ENCODE data around the gene CNDP1. TPM values are rescaled to one million over a fixed set of nuclear protein-coding genes. Genes with fewer than 3 reads are reported as not detected.

The CNDP1 gene
- total RNA-seq, 1 experiment from 2014 or later = not detected

- no peaks in the 10 kb centered on the region for H3K79me2 ChIP-seq (ENCODE audit: low read length)
- H3K36me3 ChIP-seq (ENCODE audit: insufficient read depth, low read length) = no peaks in the 10 kb centered on the region
- no peak overlapping the region for H3K9ac ChIP-seq (ENCODE audit: low read length)
- no peaks in the 10 kb centered on the region for H3K27me3 ChIP-seq (ENCODE audit: low read length)
- no peaks in the 10 kb centered on the region for H3K4me1 ChIP-seq (ENCODE audit: low read length)
- DNase-seq = no peak
- no peak overlapping the region for H3K4me3 ChIP-seq (ENCODE audit: low read length)
- H2AFZ ChIP-seq (ENCODE audit: low read length) = no peak overlapping the region
- H3K27ac ChIP-seq (ENCODE audit: low read length) = no peak overlapping the region
- H3K4me2 ChIP-seq (ENCODE audit: low read depth, low read length, poor library complexity, severe bottlenecking) = no peak overlapping the region
- no peaks in the 10 kb centered on the region for H4K20me1 ChIP-seq (ENCODE audit: insufficient read depth, low read depth, low read length)
- H3K9me2 ChIP-seq (replicated peaks; ENCODE audit: insufficient read depth, low read length) = no peaks in the 10 kb centered on the region
- H3K9me3 ChIP-seq (ENCODE audit: low read length) = no peaks in the 10 kb centered on the region
These were observed 6.5 kb downstream of the CNDP1 start for GRCh38 chr18:74540652-74541421.

- Histone ChIP-seq H3K36me3 (ENCODE audit: insufficient read depth, low read length) (no peaks in the 10 kb centered on the region), H3K4me1 (ENCODE audit: low read length) (no peaks in the 10 kb centered on the region), H3K27ac (ENCODE audit: low read length) (no peak overlapping the region), H4K20me1 (ENCODE audit: insufficient read depth, low read depth, low read length) (no peaks in the 10 kb centered on the region), H2AFZ (ENCODE audit: low read length) (no peak overlapping the region), H3K4me2 (ENCODE audit: low read depth, low read length, poor library complexity, severe bottlenecking) (no peak overlapping the region), H3K79me2 (ENCODE audit: low read length) (no peaks in the 10 kb centered on the region), H3K27me3 (ENCODE audit: low read length) (no peaks in the 10 kb centered on the region), H3K4me3 (ENCODE audit: low read length) (no peak overlapping the region), H3K9ac (ENCODE audit: low read length) (no peak overlapping the region), H3K9me2 (replicated peaks; ENCODE audit: insufficient read depth, low read length) (no peaks in the 10 kb centered on the region), H3K9me3 (ENCODE audit: low read length) (no peaks in the 10 kb centered on the region)
- DNase-seq = no peak
These were observed 7.6 kb downstream of the CNDP1 start for GRCh38 chr18:74541703-74542555.

GRCh38 chr18:74544898-74545297 is 10.6 kb downstream of the CNDP1 start:
- Histone ChIP-seq H3K9ac (ENCODE audit: low read length) (no peak overlapping the region), H4K20me1 (ENCODE audit: insufficient read depth, low read depth, low read length) (no peaks in the 10 kb centered on the region), H3K27ac (ENCODE audit: low read length) (no peak overlapping the region), H3K4me3 (ENCODE audit: low read length) (no peak overlapping the region), H3K79me2 (ENCODE audit: low read length) (no peaks in the 10 kb centered on the region), H3K9me2 (replicated peaks; ENCODE audit: insufficient read depth, low read length) (no peaks in the 10 kb centered on the region), H3K9me3 (ENCODE audit: low read length) (peaks cover 6% of the 10 kb centered on the region), H3K27me3 (ENCODE audit: low read length) (no peaks in the 10 kb centered on the region; the same call in 1 of the 2 replicates), H3K4me2 (ENCODE audit: low read depth, low read length, poor library complexity, severe bottlenecking) (no peak overlapping the region), H3K4me1 (ENCODE audit: low read length) (no peaks in the 10 kb centered on the region), H3K36me3 (ENCODE audit: insufficient read depth, low read length) (no peaks in the 10 kb centered on the region), H2AFZ (ENCODE audit: low read length) (no peak overlapping the region)
- DNase-seq = no peak

- no peaks in the 10 kb centered on the region; the same call in 1 of the 2 replicates for H3K27me3 ChIP-seq (ENCODE audit: low read length)
- H3K4me1 ChIP-seq (ENCODE audit: low read length) = no peaks in the 10 kb centered on the region
- H3K9ac ChIP-seq (ENCODE audit: low read length) = no peak overlapping the region
- peaks cover 6% of the 10 kb centered on the region for H3K9me3 ChIP-seq (ENCODE audit: low read length)
- H3K79me2 ChIP-seq (ENCODE audit: low read length) = no peaks in the 10 kb centered on the region
- H3K9me2 ChIP-seq (replicated peaks; ENCODE audit: insufficient read depth, low read length) = no peaks in the 10 kb centered on the region
- no peak overlapping the region for H3K27ac ChIP-seq (ENCODE audit: low read length)
- no peak overlapping the region for H2AFZ ChIP-seq (ENCODE audit: low read length)
- DNase-seq = no peak
- no peak overlapping the region for H3K4me3 ChIP-seq (ENCODE audit: low read length)
- no peak overlapping the region for H3K4me2 ChIP-seq (ENCODE audit: low read depth, low read length, poor library complexity, severe bottlenecking)
- H3K36me3 ChIP-seq (ENCODE audit: insufficient read depth, low read length) = no peaks in the 10 kb centered on the region
- H4K20me1 ChIP-seq (ENCODE audit: insufficient read depth, low read depth, low read length) = no peaks in the 10 kb centered on the region
These were observed 11.7 kb downstream of the CNDP1 start for GRCh38 chr18:74546007-74546406.

GRCh38 chr18:74546751-74547530 is 12.6 kb downstream of the CNDP1 start:
- DNase-seq = no peak
- Histone ChIP-seq H4K20me1 (ENCODE audit: insufficient read depth, low read depth, low read length) (no peaks in the 10 kb centered on the region), H3K4me3 (ENCODE audit: low read length) (no peak overlapping the region), H3K79me2 (ENCODE audit: low read length) (no peaks in the 10 kb centered on the region), H3K27ac (ENCODE audit: low read length) (no peak overlapping the region), H3K27me3 (ENCODE audit: low read length) (no peaks in the 10 kb centered on the region; the same call in 1 of the 2 replicates), H3K36me3 (ENCODE audit: insufficient read depth, low read length) (no peaks in the 10 kb centered on the region), H2AFZ (ENCODE audit: low read length) (no peak overlapping the region), H3K4me2 (ENCODE audit: low read depth, low read length, poor library complexity, severe bottlenecking) (no peak overlapping the region), H3K9ac (ENCODE audit: low read length) (no peak overlapping the region), H3K9me2 (replicated peaks; ENCODE audit: insufficient read depth, low read length) (no peaks in the 10 kb centered on the region), H3K4me1 (ENCODE audit: low read length) (no peaks in the 10 kb centered on the region), H3K9me3 (ENCODE audit: low read length) (peaks cover 6% of the 10 kb centered on the region)

- H3K4me3 ChIP-seq (ENCODE audit: low read length) = no peak overlapping the region
- no peak overlapping the region for H2AFZ ChIP-seq (ENCODE audit: low read length)
- no peak overlapping the region for H3K9ac ChIP-seq (ENCODE audit: low read length)
These were observed 13.6 kb downstream of the CNDP1 start for GRCh38 chr18:74547860-74548259.

GRCh38 chr18:74549591-74550104 is 15.3 kb downstream of the CNDP1 start:
- Histone ChIP-seq H3K79me2 (ENCODE audit: low read length) (no peaks in the 10 kb centered on the region), H3K36me3 (ENCODE audit: insufficient read depth, low read length) (no peaks in the 10 kb centered on the region), H3K9me2 (replicated peaks; ENCODE audit: insufficient read depth, low read length) (no peaks in the 10 kb centered on the region), H3K4me1 (ENCODE audit: low read length) (no peaks in the 10 kb centered on the region), H3K9me3 (ENCODE audit: low read length) (peaks cover 6% of the 10 kb centered on the region), H4K20me1 (ENCODE audit: insufficient read depth, low read depth, low read length) (no peaks in the 10 kb centered on the region), H2AFZ (ENCODE audit: low read length) (no peak overlapping the region), H3K9ac (ENCODE audit: low read length) (no peak overlapping the region), H3K27ac (ENCODE audit: low read length) (no peak overlapping the region), H3K27me3 (ENCODE audit: low read length) (no peaks in the 10 kb centered on the region; the same call in 1 of the 2 replicates), H3K4me3 (ENCODE audit: low read length) (no peak overlapping the region), H3K4me2 (ENCODE audit: low read depth, low read length, poor library complexity, severe bottlenecking) (no peak overlapping the region)
- no peak for DNase-seq

More at GRCh38 chr18:74547860-74548259, 13.6 kb downstream of the CNDP1 start:
- DNase-seq = no peak
- Histone ChIP-seq H3K9me2 (replicated peaks; ENCODE audit: insufficient read depth, low read length) (no peaks in the 10 kb centered on the region), H3K36me3 (ENCODE audit: insufficient read depth, low read length) (no peaks in the 10 kb centered on the region), H3K4me1 (ENCODE audit: low read length) (no peaks in the 10 kb centered on the region), H3K4me2 (ENCODE audit: low read depth, low read length, poor library complexity, severe bottlenecking) (no peak overlapping the region), H3K79me2 (ENCODE audit: low read length) (no peaks in the 10 kb centered on the region), H3K27me3 (ENCODE audit: low read length) (no peaks in the 10 kb centered on the region; the same call in 1 of the 2 replicates), H3K9me3 (ENCODE audit: low read length) (peaks cover 6% of the 10 kb centered on the region), H4K20me1 (ENCODE audit: insufficient read depth, low read depth, low read length) (no peaks in the 10 kb centered on the region), H3K27ac (ENCODE audit: low read length) (no peak overlapping the region)

All from Karpas-422 (cell line).